GM12873 (cell line): Measurements from ENCODE around the gene HMG20A.

Experiments
- TF ChIP-seq, protein P1 (sequence below): IDR thresholded peaks from 2 replicates; pipeline ENCODE4 v1.5.1; 2012; ENCODE audit warnings: low read depth, mild to moderate bottlenecking, moderate library complexity, low read length, control low read depth; ENCODE audit not compliant: insufficient read depth; ENCODE audit errors: missing control alignments

The HMG20A gene

DNA sequence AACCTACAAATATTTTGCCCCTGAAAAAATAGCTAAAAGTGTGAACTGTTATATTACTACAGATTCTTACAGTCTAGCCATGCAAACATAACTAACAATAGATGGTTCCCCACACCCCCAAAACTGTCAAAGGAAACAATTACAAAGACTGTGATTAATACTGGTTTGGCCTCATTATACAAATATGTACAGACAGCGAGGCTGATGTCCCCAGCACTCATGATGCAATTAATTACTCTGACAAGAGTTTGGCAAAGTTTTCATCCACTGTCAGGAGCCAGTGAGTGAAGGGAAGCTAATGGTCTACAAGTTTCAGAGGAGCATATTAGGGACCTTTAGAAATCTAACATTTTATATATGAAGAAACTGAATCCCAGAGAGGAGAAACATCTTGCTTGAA is 61.0 kb downstream of the HMG20A start:
- TF ChIP-seq, protein P1, sequence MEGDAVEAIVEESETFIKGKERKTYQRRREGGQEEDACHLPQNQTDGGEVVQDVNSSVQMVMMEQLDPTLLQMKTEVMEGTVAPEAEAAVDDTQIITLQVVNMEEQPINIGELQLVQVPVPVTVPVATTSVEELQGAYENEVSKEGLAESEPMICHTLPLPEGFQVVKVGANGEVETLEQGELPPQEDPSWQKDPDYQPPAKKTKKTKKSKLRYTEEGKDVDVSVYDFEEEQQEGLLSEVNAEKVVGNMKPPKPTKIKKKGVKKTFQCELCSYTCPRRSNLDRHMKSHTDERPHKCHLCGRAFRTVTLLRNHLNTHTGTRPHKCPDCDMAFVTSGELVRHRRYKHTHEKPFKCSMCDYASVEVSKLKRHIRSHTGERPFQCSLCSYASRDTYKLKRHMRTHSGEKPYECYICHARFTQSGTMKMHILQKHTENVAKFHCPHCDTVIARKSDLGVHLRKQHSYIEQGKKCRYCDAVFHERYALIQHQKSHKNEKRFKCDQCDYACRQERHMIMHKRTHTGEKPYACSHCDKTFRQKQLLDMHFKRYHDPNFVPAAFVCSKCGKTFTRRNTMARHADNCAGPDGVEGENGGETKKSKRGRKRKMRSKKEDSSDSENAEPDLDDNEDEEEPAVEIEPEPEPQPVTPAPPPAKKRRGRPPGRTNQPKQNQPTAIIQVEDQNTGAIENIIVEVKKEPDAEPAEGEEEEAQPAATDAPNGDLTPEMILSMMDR: no peak

DNA sequence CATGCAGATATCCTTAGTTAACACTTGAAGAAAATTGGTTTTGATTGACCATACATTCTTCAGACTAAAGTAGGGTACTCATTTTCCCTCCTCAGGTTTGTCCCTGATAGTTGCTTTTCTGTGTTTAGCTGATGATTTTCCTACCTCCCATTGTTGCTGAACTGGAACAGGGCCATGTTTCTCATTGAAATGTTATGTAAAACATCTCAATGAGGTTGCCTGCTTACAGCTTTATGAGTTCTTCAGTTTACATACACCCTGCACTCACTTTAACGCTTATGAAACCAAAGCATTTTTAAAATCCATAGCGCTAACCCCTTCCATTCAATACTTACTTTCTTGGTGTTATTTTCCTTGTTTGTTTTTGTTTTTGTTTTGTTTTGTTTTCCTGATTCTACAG is 61.9 kb downstream of the HMG20A start:
- TF ChIP-seq, protein P1: no peak

DNA sequence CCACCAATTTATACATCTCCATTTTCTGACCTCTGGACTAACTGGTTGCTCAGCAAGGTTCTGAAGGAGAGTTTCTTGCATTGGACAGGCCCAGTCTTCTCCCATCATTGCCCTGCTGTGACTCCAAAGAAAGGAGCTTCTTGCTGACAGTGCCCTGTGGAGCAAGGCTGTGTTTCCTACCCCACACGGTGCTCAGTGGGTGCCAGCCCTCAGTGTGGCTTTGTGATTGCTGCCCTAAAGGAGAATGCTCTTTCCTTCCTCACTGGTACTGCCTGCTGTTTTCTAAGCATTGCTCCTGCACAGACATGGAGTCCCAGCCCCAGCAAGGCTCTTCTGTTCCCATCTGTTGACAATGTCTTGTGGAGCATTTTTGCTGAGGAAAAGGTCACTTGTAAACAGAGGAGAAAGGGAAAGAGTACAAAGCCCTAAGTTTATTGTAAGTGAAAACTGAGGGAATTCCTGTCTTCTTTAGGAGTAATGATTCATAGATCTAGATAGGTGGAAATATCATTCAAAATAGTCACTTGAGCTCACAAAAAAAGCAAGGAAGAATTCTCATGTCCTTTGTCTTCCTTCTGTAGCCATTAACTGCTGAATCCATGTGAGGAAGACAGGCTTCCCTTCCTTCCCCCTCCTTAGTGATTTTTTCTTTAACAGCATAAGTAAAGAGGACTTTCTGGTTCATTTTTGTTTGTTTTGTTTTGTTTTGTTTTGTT is 62.9 kb downstream of the HMG20A start:
- TF ChIP-seq, protein P1: no peak

DNA sequence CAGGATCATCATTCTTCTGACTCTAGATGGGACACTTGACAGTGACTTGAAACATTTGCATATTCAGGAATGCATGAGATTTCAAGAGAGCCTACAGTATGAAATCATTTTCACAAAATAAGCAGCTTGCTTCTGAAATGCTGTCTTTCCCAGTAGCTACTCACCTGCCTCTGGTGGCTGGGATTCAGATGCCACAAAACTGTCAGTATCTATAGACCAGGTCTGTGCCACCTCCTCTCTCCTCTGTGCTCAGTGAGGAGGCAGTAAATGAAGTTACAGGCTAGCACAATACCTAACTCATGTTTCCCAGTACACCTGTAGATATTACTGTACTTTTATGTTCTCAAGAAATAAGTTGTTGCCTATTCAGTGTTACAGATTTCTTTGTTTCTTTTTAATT is 64.3 kb downstream of the HMG20A start:
- TF ChIP-seq, protein P1: no peak

DNA sequence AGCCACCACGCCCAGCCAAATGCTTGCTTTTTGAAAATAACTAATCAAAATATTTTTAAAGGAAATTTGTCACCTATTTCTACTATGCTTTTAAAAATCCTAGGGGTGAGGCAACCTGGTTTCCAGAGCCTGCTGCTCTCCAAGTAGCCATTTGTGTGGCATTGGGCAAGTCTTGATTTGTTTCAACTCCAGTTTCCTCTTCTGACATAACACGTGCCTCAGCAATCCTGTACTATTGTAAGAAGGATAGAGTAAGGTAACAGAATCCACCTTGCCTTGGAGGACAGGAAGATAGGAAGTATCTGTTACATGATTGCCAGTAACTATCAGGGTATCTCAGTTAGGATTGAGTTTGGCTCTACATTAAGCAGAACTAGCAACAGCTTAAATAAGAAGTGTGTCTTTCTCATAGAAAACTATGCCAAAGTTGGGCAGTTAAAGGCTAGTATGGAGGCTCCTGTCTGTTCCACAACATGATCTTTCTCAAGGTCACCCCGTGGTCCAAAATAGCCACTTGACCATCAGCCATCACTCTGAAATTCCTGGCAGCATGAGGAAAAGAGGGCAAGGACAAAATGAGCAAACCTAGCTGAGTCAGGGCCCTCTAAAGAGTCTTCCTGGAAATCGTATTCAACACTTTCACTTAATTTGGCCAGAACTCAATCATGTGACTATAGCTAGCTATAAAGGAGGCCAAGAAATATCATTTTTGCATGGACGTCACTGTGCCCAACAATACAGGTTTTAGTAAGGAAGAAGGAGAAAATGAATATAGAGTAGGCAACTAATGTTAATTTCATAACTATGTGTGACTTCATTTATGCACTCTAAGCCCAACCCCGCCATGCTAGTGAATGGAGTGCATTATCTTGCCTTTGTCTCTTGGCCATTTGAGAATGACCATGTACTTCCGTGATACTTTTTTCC is 66.1 kb downstream of the HMG20A start:
- TF ChIP-seq, protein P1: no peak

DNA sequence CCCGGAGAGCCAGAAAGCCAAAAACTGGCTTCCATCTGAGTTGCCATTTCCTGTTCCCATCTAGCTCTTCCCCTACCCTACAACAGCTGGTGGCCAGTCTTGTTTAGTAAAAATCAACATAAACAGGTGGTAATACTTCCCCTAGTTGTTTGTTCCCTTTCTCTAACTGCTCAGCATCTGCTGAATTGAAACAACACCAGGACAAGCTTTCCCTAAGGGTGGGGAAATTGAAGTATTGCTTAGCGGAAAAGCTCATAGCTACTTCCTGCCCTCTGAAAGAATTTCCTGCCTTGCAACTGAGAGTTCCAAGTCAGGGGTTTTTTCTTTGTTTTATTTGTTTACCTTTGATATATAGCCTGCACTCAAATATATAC is 66.8 kb downstream of the HMG20A start:
- TF ChIP-seq, protein P1: no peak

DNA sequence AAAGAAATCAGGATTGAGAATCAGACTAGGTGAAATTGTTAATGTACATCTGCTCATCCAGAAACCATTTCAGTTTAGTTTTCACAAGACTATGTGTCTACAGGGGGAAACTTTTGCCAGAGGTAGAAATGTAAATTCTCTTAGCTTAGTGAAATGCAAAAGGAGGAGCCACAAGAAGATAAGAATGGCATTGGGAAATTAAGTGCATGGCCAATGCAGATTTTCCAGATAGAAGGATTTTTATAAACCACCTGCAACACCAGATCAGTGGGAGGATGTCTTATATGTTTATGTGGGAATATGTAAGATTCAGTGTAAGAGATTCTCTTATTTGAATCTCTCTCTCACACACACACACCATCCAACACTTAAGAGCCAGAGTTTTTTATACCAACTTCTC is 67.2 kb downstream of the HMG20A start:
- TF ChIP-seq, protein P1: no peak
